AG04450 (cell line): ENCODE measurements around the gene FAM53B. TPM values are rescaled to one million over a fixed set of nuclear protein-coding genes. Genes with fewer than 3 reads are reported as not detected.

Experiments used
- CTCF ChIA-PET: fragments of 300-600, 350-600 bp; formaldehyde crosslinking; extraction: SDS; loops from one replicate; lab custom pipeline; 2022; ENCODE audit warnings: antibody characterized with exemption, inconsistent platforms; lab: Charles Lee
- POLR2A ChIA-PET: fragments of 350-600 bp; formaldehyde crosslinking; extraction: SDS; loops from one replicate; lab custom pipeline; 2021; ENCODE audit warnings: antibody characterized with exemption, inconsistent platforms; lab: Yijun Ruan, JAX
- DNase-seq: peaks from one replicate; pipeline ENCODE4 v3.0.0-alpha.2; 2011; ENCODE audit warnings: low read depth, low spot score
- H3K27ac ChIP-seq: one replicate; pipeline ENCODE4 v1.5.1; 2012; ENCODE audit warnings: low read depth, low read length, control low read depth
- H3K27me3 ChIP-seq: one replicate; pipeline ENCODE4 v1.6.0; 2012; ENCODE audit warnings: low read length; ENCODE audit not compliant: control insufficient read depth, insufficient read depth
- H3K4me3 ChIP-seq: 2 replicates; pipeline ENCODE4 v1.5.1; 2011; ENCODE audit warnings: mild to moderate bottlenecking, low read depth, low read length, control low read depth
- H3K9me3 ChIP-seq: 2 replicates; pipeline ENCODE4 v1.5.1; 2012; ENCODE audit warnings: low read length; ENCODE audit not compliant: control insufficient read depth, insufficient read depth
- polyA plus RNA-seq: library from polyadenylated mRNA; depleted of rRNA; stranded (reverse); fragments of >200 nt; gene quantifications from 2 replicates; pipeline ENCODE4 v1.2.3, GENCODE V29; 2011; rRNA removed
- small RNA-seq: library from RNA; depleted of rRNA; stranded (forward); fragments of <200 nt; gene quantifications from one replicate; pipeline ENCODE3, GENCODE V24; 2012; ENCODE audit warnings: low read depth; ENCODE audit not compliant: insufficient read length
- TF ChIP-seq, protein P1 (sequence below): IDR thresholded peaks from 2 replicates; pipeline ENCODE4 v1.5.1; 2011; ENCODE audit warnings: low read depth, low read length, control low read depth, inconsistent platforms

Gene FAM53B
- polyA plus RNA-seq, 1 experiment = 4.1 TPM

- CTCF ChIA-PET = no interaction called here
Observed at GRCh38 chr10:124570646-124571045, 173.5 kb downstream of the FAM53B start.

DNA sequence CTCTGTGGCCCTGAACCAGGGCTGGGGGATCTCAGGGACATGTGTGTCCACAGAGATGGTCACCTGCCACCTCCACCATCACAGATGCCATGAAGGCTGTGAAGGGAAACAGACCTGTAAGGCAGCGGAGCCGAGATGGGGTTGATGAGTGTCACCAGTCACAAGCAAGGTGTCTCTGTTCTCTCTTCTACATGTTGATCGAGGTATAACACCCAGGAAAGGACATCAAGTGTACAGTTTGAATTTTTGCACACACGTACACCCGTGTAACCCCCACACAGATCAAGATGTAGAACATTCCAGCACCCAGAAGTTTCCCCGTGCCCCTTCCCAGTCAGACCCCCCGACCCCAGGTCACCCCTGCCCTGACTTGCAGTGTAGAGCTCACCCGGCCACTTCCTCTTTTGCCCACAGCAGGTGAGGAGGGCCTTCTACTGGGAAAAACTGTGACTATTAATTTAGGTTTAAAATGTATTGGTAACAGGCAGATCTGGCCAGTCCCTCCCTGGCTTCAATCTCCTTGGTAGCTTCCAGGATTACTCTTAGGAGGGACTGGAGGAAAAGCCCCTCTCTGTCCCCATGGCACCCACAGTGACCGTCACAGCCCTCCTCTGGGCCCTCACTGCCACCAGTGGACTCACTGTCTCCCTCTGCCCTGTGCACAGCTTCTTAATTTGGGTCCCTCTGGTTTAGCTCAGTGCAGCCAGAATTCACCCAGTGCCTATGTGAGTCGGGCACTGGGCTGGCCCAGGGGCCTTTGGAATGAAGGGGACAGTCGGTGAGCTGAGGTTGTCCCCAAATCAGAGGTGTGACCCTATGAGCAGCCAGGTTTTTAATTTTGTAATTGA is 174.3 kb downstream of the FAM53B start:
- ChIA-PET POLR2A (no interaction called here), CTCF (no interaction called here)
- Histone ChIP-seq H3K27me3 (peaks cover 26% of the 10 kb centered on the region), H3K9me3 (peaks cover 3% of the 10 kb centered on the region), H3K27ac (no peak overlapping the region), H3K4me3 (no peak overlapping the region)
- no peak for DNase-seq
- TF ChIP-seq, protein P1, sequence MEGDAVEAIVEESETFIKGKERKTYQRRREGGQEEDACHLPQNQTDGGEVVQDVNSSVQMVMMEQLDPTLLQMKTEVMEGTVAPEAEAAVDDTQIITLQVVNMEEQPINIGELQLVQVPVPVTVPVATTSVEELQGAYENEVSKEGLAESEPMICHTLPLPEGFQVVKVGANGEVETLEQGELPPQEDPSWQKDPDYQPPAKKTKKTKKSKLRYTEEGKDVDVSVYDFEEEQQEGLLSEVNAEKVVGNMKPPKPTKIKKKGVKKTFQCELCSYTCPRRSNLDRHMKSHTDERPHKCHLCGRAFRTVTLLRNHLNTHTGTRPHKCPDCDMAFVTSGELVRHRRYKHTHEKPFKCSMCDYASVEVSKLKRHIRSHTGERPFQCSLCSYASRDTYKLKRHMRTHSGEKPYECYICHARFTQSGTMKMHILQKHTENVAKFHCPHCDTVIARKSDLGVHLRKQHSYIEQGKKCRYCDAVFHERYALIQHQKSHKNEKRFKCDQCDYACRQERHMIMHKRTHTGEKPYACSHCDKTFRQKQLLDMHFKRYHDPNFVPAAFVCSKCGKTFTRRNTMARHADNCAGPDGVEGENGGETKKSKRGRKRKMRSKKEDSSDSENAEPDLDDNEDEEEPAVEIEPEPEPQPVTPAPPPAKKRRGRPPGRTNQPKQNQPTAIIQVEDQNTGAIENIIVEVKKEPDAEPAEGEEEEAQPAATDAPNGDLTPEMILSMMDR = no peak

More at GRCh38 chr10:124570646-124571045, 173.5 kb downstream of the FAM53B start:
- TF ChIP-seq, protein P1 = no peak
- Histone ChIP-seq H3K9me3 (peaks cover 3% of the 10 kb centered on the region), H3K27me3 (peaks cover 29% of the 10 kb centered on the region), H3K4me3 (no peak overlapping the region), H3K27ac (no peak overlapping the region)
- POLR2A ChIA-PET = no interaction called here
- DNase-seq = no peak

Small RNA genes lying within 50 kb of the gene (small RNA-seq; reads per million reads assigned to genes)
- gene RF00019 = not detected

Other genes with a start within 250 kb of the FAM53B start
- gene EEF1AKMT2, start 47.5 kb upstream of the FAM53B start, polyA plus RNA-seq = 16.3 and 24.0 TPM in 2 replicates
- 14.9 and 19.1 TPM in 2 replicates for gene ABRAXAS2, start 57.4 kb upstream of the FAM53B start, polyA plus RNA-seq
- gene ZRANB1, start 197.7 kb upstream of the FAM53B start, polyA plus RNA-seq = 29.9 and 36.9 TPM in 2 replicates